ENCODE data around the gene AMDHD2.

GRCh38 chr16:2518823-2519710 lies 1.1 kb upstream of the AMDHD2 start:
- TF ChIP-seq EZH2 (IDR thresholded peaks at IDR 0.05; ENCODE audit: insufficient read depth, poor library complexity, severe bottlenecking) (no peak), EZH2phosphoT487 (IDR thresholded peaks at IDR 0.05; ENCODE audit: insufficient read depth, low read depth) (no peak)

Measured in GM23248 (cell line).